Activated T-cell treated with anti-CD3 and anti-CD28 coated beads for 1 hour (primary cell): ENCODE data around the gene PPP1R7.

Source experiments
- DNase-seq: peaks from one replicate; pipeline ENCODE4 v3.0.0-alpha.2; 2020; ENCODE audit warnings: low read depth

Gene PPP1R7

DNA sequence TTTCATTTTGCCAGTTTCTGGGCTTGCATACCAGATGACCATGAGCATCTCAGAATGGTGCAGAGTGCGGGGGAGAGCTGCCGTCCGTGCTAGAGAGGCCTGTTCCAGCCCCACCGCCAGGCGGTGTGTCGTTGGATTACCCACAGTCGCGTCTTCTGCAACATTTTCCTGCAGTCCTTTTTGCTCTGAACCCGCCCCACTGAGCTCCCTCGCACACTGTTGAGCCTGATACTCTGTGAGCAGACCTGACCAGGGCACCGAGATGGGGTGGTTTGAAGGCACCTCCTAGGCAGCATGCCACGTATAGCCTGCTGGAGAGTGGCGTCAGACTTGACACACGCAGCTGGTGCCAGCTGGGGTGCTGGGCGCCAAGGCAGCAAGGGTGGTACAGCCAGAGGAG, 18.1 kb downstream of the PPP1R7 start:
- no peak for DNase-seq

DNA sequence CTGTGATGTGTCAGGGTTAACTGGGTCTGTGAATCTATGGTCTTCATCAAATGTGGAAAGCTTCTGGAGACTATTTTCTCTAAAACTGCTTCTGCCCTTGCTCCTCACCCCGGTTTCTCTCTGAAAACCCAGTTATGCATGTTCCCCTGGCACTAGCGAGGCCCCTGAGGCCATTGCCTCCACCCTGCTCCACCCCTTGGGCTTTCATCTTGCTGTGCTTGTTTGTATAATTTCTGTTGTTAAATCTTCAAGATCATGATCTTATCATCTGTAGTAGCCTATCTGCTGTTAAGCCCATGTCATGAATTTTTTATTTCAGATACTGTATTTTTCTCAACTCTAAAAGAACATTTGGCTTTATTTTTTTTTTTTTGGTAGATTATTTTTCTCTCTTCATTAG, 23.3 kb downstream of the PPP1R7 start:
- DNase-seq: no peak

DNA sequence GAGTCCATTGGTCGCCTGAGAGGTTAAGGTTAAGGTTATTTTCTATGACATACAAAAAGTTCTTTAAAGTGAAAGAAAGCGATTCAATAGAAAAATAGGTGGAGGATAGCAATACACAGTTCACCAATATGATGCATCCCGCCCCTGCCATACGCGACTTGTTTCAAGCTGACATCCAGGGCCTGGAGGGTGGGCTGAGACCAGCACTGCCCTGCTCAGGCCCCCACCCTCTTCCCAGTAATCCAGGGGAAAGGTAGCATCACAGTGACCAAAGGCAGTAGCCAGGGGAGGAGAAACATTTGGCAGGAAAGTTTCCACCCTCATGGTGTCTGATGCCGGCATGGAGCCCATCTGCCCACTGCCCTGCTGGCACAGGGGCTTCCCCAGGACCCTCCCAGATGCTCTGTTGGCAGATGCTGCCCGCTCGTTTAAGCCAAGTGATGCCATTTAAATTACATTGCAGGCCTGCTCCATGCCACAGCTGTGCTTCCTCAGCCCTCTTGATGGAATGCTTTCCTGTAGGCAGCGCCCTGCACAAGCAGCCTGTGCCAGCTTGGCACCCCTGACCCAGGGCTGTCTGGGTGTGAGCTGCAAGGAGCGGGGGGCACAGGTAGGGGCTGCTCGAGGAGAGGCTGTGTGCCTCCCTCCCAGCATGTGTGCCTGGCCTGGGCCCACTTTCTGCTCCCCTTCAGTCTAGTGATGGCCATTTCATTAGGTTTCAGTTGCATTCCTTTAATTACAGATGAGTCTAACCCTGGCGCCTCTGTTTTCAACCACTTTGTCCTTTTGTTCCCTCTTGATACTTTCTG, 27.5 kb downstream of the PPP1R7 start:
- DNase-seq: no peak

- DNase-seq: no peak
Measured at GRCh38 chr2:241178961-241179360, 28.7 kb downstream of the PPP1R7 start.

DNA sequence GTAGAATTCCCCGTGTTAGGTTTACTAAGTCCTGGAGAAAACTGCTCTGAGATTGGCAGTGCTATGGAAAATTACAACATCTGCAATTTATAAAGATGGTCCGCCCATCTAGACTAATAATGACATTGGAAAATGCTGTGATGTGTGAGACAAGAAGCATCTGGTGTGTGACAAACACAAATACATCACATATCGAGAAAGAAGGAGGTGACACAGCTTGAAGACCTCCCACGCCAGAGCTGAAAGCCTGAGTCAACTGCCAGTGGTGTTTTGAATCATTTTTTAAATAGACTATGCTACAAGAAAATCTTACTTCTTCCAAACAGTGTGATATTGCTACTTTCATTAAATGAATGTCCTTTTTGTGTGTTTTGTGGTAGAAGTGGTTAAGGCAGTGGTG, 29.6 kb downstream of the PPP1R7 start:
- no peak for DNase-seq

- no peak for DNase-seq
Measured at GRCh38 chr2:241180495-241180894, 30.2 kb downstream of the PPP1R7 start.

GRCh38 chr2:241182126-241182525, 31.9 kb downstream of the PPP1R7 start:
- no peak for DNase-seq

- DNase-seq: no peak
Measured at GRCh38 chr2:241182531-241183133, 32.4 kb downstream of the PPP1R7 start.

- DNase-seq: no peak
Measured at GRCh38 chr2:241183221-241183620, 33.0 kb downstream of the PPP1R7 start.

DNA sequence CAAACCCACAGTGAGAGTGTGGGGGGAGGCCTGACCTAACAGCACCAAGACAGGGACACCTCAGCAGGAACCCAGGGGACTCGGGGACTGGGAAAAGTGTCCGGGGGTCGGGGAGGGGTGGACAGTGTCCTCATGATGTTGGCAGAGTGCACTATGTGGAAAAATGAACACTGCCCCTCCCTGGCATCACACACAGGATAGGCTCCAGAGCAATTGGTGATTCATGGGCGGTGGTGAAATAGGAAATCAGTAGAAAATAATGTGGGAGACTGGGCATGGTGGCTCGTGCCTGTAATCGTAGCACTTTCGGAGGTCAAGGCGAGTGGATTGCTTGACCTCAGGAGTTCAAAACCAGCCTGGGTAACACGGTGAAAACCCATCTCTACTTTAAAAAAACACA, 34.6 kb downstream of the PPP1R7 start:
- no peak for DNase-seq

DNA sequence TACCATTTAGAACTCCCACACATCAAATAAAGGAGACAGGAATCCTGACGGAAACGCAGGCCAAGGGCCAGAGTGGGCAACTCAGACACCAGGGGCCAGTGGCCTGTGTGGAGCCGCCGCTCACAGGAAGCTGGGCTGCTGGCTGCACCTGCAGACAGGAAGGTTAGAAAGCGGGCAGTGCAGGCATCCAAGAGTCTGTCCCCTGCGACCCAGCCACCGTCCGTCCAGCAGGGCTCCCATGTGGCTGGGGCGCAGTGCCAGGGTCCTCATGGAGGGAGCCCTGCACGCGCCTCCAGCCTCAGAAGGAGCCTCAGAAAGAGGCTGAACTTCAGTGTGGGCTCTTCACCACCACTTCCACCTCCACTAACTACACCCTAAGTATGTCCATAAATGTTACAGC, 35.7 kb downstream of the PPP1R7 start:
- no peak for DNase-seq

- DNase-seq: no peak
Measured at GRCh38 chr2:241187101-241187917, 37.0 kb downstream of the PPP1R7 start.

DNA sequence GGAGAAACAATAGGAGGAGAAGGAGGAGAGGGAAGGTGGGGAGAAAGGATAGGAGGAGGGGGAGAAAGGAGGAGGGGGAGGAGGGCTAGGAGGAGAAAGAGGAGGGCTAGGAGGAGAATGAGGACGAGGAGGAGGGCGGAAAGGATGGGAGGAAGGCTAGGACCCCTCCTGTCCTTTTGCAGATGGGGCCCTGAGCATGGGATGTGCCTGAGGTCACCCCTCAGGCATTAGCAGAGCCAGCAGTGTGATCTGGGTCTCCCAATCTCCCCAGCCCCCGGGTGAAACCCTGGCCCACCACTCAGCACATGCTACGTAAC, 37.6 kb downstream of the PPP1R7 start:
- no peak for DNase-seq

DNA sequence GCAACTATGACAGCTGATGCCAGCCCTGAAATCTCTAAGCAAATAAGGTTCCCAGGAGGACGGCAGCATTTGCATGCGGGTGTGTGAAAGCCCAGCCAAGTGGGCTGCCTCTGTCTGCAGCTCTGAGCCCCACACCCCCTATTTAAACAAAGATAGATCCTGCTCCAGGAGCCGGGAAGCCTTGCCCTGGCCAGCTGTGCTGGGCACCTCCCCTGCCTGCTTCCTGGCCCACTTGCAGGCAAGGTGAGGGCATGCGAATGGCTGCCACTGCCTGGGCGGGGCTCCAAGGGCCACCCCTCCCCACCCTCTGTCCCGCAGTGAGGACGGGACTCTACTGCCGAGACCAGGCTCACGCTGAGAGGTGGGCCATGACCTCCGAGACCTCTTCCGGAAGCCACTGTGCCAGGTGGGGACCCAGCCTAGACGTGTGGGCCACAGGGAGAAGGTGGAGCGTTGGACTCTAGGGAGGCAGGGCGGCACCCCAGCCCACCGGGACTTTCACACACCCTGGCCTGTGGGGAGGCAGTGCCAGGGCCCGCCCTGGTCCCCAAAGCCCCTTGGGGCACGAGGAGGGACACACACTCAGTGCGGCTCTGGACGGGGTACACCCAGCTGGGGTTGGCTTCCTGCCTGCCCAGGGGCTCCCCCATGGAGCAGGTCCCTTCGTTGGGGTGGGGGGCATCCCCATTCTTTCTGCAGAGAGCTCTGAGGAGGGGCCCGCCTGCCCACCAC, 38.3 kb downstream of the PPP1R7 start, which contains the start of gene ANO7:
TSS of gene ANO7 (plus strand) at position 317 of the 732 bp plus-strand sequence. CDS start 1,387 bp downstream, outside the sequence.
- no peak for DNase-seq

DNA sequence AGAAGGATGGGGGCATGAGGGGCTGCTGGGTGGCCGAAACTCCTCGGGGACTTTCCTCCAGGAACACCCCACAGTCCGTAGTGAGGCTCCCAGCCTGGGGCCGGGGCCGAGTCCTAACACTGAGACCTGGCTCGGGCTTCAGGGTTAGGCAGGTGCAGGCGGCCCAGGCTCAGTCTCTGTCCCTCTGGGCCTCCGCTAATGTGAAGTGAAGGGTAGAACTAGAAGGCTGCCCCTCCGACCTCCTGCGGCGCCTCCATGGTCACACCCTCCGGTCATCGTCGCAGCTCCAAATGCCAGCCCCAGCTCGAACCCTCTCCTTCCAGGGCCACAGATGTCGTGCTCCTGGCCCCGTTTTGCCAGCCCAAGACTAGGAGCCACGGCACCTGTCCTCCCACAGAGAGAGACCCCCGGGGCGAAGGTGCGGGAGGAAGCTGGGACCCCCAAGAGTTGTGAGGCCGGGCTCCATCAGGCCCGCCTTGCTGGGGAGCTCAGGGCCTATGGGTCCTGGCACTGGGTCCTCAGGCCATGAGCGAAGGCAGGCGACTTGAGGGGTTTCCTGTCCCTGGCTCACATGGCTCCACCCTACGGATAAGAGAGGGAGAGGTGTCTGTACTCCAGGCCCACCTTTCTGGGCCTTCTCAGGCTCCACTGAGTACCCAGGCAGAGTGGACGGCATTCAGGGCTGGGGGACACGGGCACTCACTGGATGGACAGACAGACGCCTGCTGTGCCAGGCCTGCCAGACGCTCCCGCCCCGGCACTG, 39.0 kb downstream of the PPP1R7 start:
- no peak for DNase-seq

DNA sequence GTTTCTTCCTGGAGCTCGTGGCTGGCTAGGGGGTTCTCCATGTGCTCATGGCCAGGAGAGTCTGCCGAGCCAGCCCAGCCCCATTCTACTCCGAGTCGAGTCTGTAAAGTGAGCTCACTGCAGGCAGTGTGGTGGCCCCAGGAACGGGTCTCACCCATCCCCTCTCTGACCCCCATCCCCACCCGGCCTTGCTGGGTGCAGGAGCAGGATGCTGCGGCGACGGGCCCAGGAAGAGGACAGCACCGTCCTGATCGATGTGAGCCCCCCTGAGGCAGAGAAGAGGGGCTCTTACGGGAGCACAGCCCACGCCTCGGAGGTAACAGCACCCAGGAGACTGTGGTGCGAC, 39.6 kb downstream of the PPP1R7 start:
- no peak for DNase-seq

- no peak for DNase-seq
Measured at GRCh38 chr2:241190291-241190981, 40.2 kb downstream of the PPP1R7 start.

- no peak for DNase-seq
Measured at GRCh38 chr2:241191081-241191480, 40.8 kb downstream of the PPP1R7 start.

GRCh38 chr2:241193271-241193670, 43.0 kb downstream of the PPP1R7 start:
- DNase-seq: no peak

- no peak for DNase-seq
Measured at GRCh38 chr2:241194811-241195210, 44.5 kb downstream of the PPP1R7 start.

- DNase-seq: no peak
Measured at GRCh38 chr2:241195506-241196130, 45.4 kb downstream of the PPP1R7 start.
